Smooth muscle cell (in vitro differentiated cells): Measurements from ENCODE around the gene DSE. TPM values are rescaled to one million over a fixed set of nuclear protein-coding genes. Genes with fewer than 3 reads are reported as not detected.

Experiments
- DNase-seq: peaks from one replicate; lab custom pipeline; 2025; ENCODE audit not compliant: unreplicated experiment; lab: John Stamatoyannopoulos, UW
- H2AFZ ChIP-seq: fragments of 200-600 bp; sonication (generic); 2 replicates; pipeline ENCODE4 v1.6.0; 2016; ENCODE audit warnings: antibody characterized with exemption, low read depth, mild to moderate bottlenecking
- H3F3A ChIP-seq: fragments of 200-600 bp; sonication (generic); 2 replicates; pipeline ENCODE4 v1.6.0; 2017; ENCODE audit warnings: antibody characterized with exemption, low read depth
- H3K27ac ChIP-seq: fragments of 200-600 bp; sonication (generic); 2 replicates; pipeline ENCODE4 v1.5.1; 2016; ENCODE audit warnings: low read depth, mild to moderate bottlenecking
- H3K27me3 ChIP-seq: fragments of 200-600 bp; sonication (generic); 2 replicates; pipeline ENCODE4 v1.6.1; 2016; ENCODE audit warnings: low read depth, mild to moderate bottlenecking
- H3K36me3 ChIP-seq: fragments of 200-600 bp; sonication (generic); 2 replicates; pipeline ENCODE4 v1.5.1; 2016; ENCODE audit warnings: low read depth
- H3K4me1 ChIP-seq: fragments of 200-600 bp; sonication (generic); 2 replicates; pipeline ENCODE4 v1.5.1; 2016; ENCODE audit warnings: low read depth
- H3K4me2 ChIP-seq: fragments of 200-600 bp; sonication (generic); 2 replicates; pipeline ENCODE4 v1.6.0; 2016; ENCODE audit warnings: mild to moderate bottlenecking
- H3K4me3 ChIP-seq: fragments of 200-600 bp; sonication (generic); 2 replicates; pipeline ENCODE4 v1.5.1; 2016; ENCODE audit warnings: mild to moderate bottlenecking
- H3K79me2 ChIP-seq: fragments of 200-600 bp; sonication (generic); 2 replicates; pipeline ENCODE4 v1.6.0; 2016; ENCODE audit warnings: low read depth, mild to moderate bottlenecking
- H3K9ac ChIP-seq: fragments of 200-600 bp; sonication (generic); 2 replicates; pipeline ENCODE4 v1.6.0; 2016; ENCODE audit warnings: low read depth
- H3K9me3 ChIP-seq: fragments of 200-600 bp; sonication (generic); replicated peaks from 2 replicates; pipeline ENCODE4 v1.5.1; 2016; ENCODE audit warnings: low read depth
- H4K20me1 ChIP-seq: fragments of 200-600 bp; sonication (generic); 2 replicates; pipeline ENCODE4 v1.6.0; 2016; ENCODE audit warnings: low read depth
- CTCF ChIP-seq: fragments of 200-600 bp; sonication (generic); IDR thresholded peaks from 2 replicates; pipeline ENCODE4 v1.5.1; 2017; ENCODE audit warnings: borderline replicate concordance, mild to moderate bottlenecking, antibody characterized with exemption; ENCODE audit not compliant: insufficient read depth, poor library complexity, severe bottlenecking
- WGBS: methylation state at CpG from one replicate; pipeline ENCODE4 v1.1.7; 2016; ENCODE audit warnings: low lambda C conversion rate; 5-methylcytosine and 5-hydroxymethylcytosine counted together
- polyA plus RNA-seq: library from polyadenylated mRNA; unstranded; fragments of >200 nt; fragmentation: Nextera tagmentation; extraction: Ambion mirVana; gene quantifications from 2 replicates; pipeline ENCODE4 v1.2.1, GENCODE V29; 2016
- total RNA-seq: library from RNA; depleted of rRNA; stranded (reverse); fragments of >200 nt; gene quantifications from 2 replicates; pipeline ENCODE4 v1.2.3, GENCODE V29; 2014

Gene DSE
- total and polyA plus RNA-seq, 2 experiments from 2014 or later, result 38.6 to 76.2 TPM

DNA sequence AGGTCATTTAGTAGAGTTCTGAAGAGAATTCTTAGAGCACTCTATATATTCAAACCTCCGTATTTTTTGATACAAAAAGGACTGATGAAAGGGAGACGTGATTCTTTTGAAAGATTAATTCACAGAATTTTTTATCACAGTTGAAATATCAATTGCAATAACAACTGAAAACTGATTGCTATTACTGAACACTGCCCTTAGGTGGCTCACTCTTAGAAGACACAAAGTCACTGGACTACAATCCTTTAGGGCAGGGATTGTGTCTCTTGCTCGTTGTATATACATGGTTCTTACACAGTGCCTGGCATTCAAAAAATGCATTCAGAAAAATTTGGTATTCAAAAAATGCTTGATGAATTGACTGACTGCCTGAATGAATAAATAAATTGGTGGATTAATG lies 73.3 kb downstream of the DSE start:
- H3K27ac ChIP-seq, result peak overlapping the region; percentile 33
- H3K4me3 ChIP-seq, result no peak overlapping the region
- peaks cover 6% of the 10 kb centered on the region for H3F3A ChIP-seq
- no peaks in the 10 kb centered on the region for H3K27me3 ChIP-seq
- no peak overlapping the region for H2AFZ ChIP-seq
- WGBS, result 37% methylated on average over 3 of the region's 3 CpGs
- H3K9me3 ChIP-seq, result no peaks in the 10 kb centered on the region
- no peaks in the 10 kb centered on the region for H3K36me3 ChIP-seq
- peaks cover 12% of the 10 kb centered on the region for H3K4me1 ChIP-seq
- H3K9ac ChIP-seq, result no peak overlapping the region
- H3K4me2 ChIP-seq, result no peak overlapping the region
- no peak for DNase-seq
- peak; percentile 35 for TF ChIP-seq CTCF
- no peaks in the 10 kb centered on the region for H3K79me2 ChIP-seq
- H4K20me1 ChIP-seq, result no peaks in the 10 kb centered on the region

- Histone ChIP-seq H3K9ac (no peak overlapping the region), H4K20me1 (no peaks in the 10 kb centered on the region), H3K4me1 (peaks cover 7% of the 10 kb centered on the region), H3K4me2 (no peak overlapping the region), H3K4me3 (no peak overlapping the region), H3F3A (peaks cover 6% of the 10 kb centered on the region), H3K79me2 (no peaks in the 10 kb centered on the region), H3K36me3 (no peaks in the 10 kb centered on the region), H3K9me3 (no peaks in the 10 kb centered on the region), H3K27me3 (no peaks in the 10 kb centered on the region), H3K27ac (no peak overlapping the region), H2AFZ (no peak overlapping the region)
- DNase-seq, result no peak
- WGBS, result 91% methylated on average over 1 of the region's 1 CpG
- no peak for TF ChIP-seq CTCF
Observed at GRCh38 chr6:116444575-116444974, 73.8 kb downstream of the DSE start.

- Histone ChIP-seq H2AFZ (no peak overlapping the region), H3K79me2 (no peaks in the 10 kb centered on the region), H3K36me3 (no peaks in the 10 kb centered on the region), H3K9me3 (no peaks in the 10 kb centered on the region), H4K20me1 (no peaks in the 10 kb centered on the region), H3K4me2 (no peak overlapping the region), H3K9ac (no peak overlapping the region), H3K27me3 (no peaks in the 10 kb centered on the region), H3K27ac (no peak overlapping the region), H3F3A (peaks cover 6% of the 10 kb centered on the region), H3K4me3 (no peak overlapping the region), H3K4me1 (peaks cover 7% of the 10 kb centered on the region)
- WGBS, result 75% methylated on average over 5 of the region's 5 CpGs
- TF ChIP-seq CTCF, result no peak
- DNase-seq, result no peak
Observed at GRCh38 chr6:116445102-116445501, 74.4 kb downstream of the DSE start.

- Histone ChIP-seq H3K36me3 (no peaks in the 10 kb centered on the region), H3K4me3 (no peak overlapping the region), H3K79me2 (no peaks in the 10 kb centered on the region), H2AFZ (no peak overlapping the region), H3K27ac (peak overlapping the region; percentile 94), H3K4me1 (peaks cover 7% of the 10 kb centered on the region), H3K9me3 (no peaks in the 10 kb centered on the region), H3K9ac (peak overlapping the region; percentile 42), H3K4me2 (peak overlapping the region; percentile 77), H4K20me1 (no peaks in the 10 kb centered on the region), H3K27me3 (no peaks in the 10 kb centered on the region), H3F3A (peaks cover 6% of the 10 kb centered on the region)
- 54% methylated on average over 1 of the region's 1 CpG for WGBS
- TF ChIP-seq CTCF, result no peak
- no peak for DNase-seq
Observed at GRCh38 chr6:116446399-116446798, 75.7 kb downstream of the DSE start.
